Thyroid gland (tissue), 4 donors: ENCODE data around the gene AP2M1.

Experiments
- POLR2A ChIP-seq, 2 donors: fragments of 450-650 bp; IDR thresholded peaks; one replicate each; pipeline ENCODE4 v1.6.1; 2017; ENCODE audit warnings: antibody characterized with exemption in 2 of 2, mild to moderate bottlenecking in 2 of 2, moderate library complexity in 1 of 2
- TF ChIP-seq, protein P1 (sequence below), 6 experiments: fragments of 200-600 bp in 3 of 6; fragments of 450-650 bp in 3 of 6; sonication (generic) in 3 of 6; IDR thresholded peaks; one replicate each; pipeline ENCODE4 v1.5.1; 2016 to 2019; ENCODE audit warnings: antibody characterized with exemption in 6 of 6, mild to moderate bottlenecking in 2 of 6, inconsistent platforms in 1 of 6, moderate library complexity in 1 of 6

DNA sequence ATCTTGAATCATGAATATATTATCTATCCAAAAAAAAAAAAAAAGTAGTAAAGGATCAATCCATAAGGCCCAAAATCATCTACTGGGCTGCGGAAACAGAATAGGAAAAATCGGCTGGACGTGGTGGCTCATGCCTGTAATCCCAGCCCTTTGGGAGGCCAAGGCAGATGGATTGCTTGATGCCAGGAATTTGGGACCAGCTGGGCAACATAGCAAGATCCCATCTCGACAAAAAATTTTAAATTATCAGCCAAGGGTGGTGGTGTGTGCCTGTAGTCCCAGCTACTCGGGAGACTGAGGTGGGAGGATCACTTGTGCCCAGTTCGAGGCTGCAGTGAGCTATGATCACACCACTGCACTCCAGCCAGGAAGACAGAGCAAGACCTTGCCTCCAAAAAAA, 25.5 kb upstream of the AP2M1 start:
- TF ChIP-seq, protein P1, sequence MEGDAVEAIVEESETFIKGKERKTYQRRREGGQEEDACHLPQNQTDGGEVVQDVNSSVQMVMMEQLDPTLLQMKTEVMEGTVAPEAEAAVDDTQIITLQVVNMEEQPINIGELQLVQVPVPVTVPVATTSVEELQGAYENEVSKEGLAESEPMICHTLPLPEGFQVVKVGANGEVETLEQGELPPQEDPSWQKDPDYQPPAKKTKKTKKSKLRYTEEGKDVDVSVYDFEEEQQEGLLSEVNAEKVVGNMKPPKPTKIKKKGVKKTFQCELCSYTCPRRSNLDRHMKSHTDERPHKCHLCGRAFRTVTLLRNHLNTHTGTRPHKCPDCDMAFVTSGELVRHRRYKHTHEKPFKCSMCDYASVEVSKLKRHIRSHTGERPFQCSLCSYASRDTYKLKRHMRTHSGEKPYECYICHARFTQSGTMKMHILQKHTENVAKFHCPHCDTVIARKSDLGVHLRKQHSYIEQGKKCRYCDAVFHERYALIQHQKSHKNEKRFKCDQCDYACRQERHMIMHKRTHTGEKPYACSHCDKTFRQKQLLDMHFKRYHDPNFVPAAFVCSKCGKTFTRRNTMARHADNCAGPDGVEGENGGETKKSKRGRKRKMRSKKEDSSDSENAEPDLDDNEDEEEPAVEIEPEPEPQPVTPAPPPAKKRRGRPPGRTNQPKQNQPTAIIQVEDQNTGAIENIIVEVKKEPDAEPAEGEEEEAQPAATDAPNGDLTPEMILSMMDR (IDR thresholded peaks at IDR 0.05): no peak
- TF ChIP-seq POLR2A (IDR thresholded peaks at IDR 0.05): no peak
